ENCODE measurements around the gene AFMID. TPM values are rescaled to one million over a fixed set of nuclear protein-coding genes. Genes with fewer than 3 reads are reported as not detected.

Gene AFMID
- total RNA-seq (2011; cell fraction: chromatin; rRNA removed; ENCODE audit: low replicate concordance), result 125 and 253 TPM in 2 replicates
- total RNA-seq (2011; cell fraction: nucleolus; rRNA removed), result 134 and 153 TPM in 2 replicates
- 139 and 167 TPM in 2 replicates for total RNA-seq (2011; cell fraction: nucleoplasm; rRNA removed)
- total RNA-seq (2014; rRNA removed) (68.1 and 101 TPM in 2 replicates), total RNA-seq (2014; rRNA removed; fragmentation: Illumina TruSeq; extraction: Trizol) (63.4 and 70.4 TPM in 2 replicates), total RNA-seq (2015; rRNA removed; fragmentation: Illumina TruSeq; extraction: Trizol) (61.8 and 62.1 TPM in 2 replicates), total RNA-seq (2021) (67.3 and 74.0 TPM in 2 replicates), polyA plus RNA-seq (2011; rRNA removed) (73.8 and 74.4 TPM in 2 replicates), polyA plus RNA-seq (2014; fragmentation: Illumina TruSeq; extraction: Trizol) (119 and 133 TPM in 2 replicates), polyA plus RNA-seq (2014; fragmentation: Nextera tagmentation; extraction: Ambion mirVana) (100 to 1,000 TPM in 1 of 2 experiments, 10 to 100 TPM in 1; 80.3 to 188 TPM), polyA plus RNA-seq (2014; rRNA removed) (95.7 and 110 TPM in 2 replicates), polyA minus RNA-seq (2011; rRNA and poly(A)+ RNA removed) (81.4 and 85.1 TPM in 2 replicates), Bru-seq, nascent RNA (percentile 75 among the genes with signal in this experiment), BruChase-seq, experiment 1, labeled RNA remaining after a 2-hour chase (percentile 68 among the genes with signal in this experiment), BruChase-seq, experiment 2, labeled RNA remaining after a 6-hour chase (percentile 66 among the genes with signal in this experiment)
- polyA plus RNA-seq (2011; cell fraction: cytosol; rRNA removed), result 85.6 and 94.0 TPM in 2 replicates
- polyA plus RNA-seq (2011; cell fraction: nucleus; rRNA removed), result 83.1 and 130 TPM in 2 replicates
- polyA plus RNA-seq (2012), result 61.5 and 73.9 TPM in 2 replicates
- 32.2 and 35.0 TPM in 2 replicates for polyA minus RNA-seq (2011; cell fraction: cytosol; rRNA and poly(A)+ RNA removed)
- 27.0 and 36.4 TPM in 2 replicates for polyA minus RNA-seq (2011; cell fraction: nucleus; rRNA and poly(A)+ RNA removed)
- long read RNA-seq, experiment 1, partial matches to known transcripts, result 24 of 69 reads
- long read RNA-seq, experiment 1, other reads (novel, unspliced or antisense), result 39 of 69 reads
- long read RNA-seq, experiment 2, partial matches to known transcripts, result 25 of 38 reads
- long read RNA-seq, experiment 2, other reads (novel, unspliced or antisense), result 11 of 38 reads
- long read RNA-seq, experiment 3, partial matches to known transcripts, result 0 of 29 reads
- long read RNA-seq, experiment 3, other reads (novel, unspliced or antisense), result 28 of 29 reads

- DNase-seq (ENCODE audit: extremely low read depth in 1 of 4, low spot score in 3 of 4) (peak; percentile 98 to 99 (median 98)), ATAC-seq (peak; percentile 94), FAIRE-seq (peak; percentile 96)
- peak within 1 kb of the TSS; percentile 86 for H3K4me3 ChIP-seq
- H3K4me1 ChIP-seq (replicated peaks in 1 of 2; ENCODE audit: control insufficient read depth in 2 of 2, insufficient read depth in 2 of 2, low read length in 2 of 2), result peaks cover 22 to 54% of the 10 kb centered on the region in 2 experiments
- POLR2A ChIA-PET, result interaction anchor here (0.5 to 3.9 kb wide), 24 partner anchors 9 to 384 kb away, joined by 3 to 29 read pairs (median 4); partner anchors contain the start of gene TMC6
- H2AFZ ChIP-seq (ENCODE audit: low read depth, low read length), result peak within 1 kb of the TSS; percentile 86
- intact Hi-C loops (cut with micrococcal nuclease), result loop anchor here (1.0 to 5.0 kb wide), 3 partner anchors 50 to 168 kb away; no protein-coding TSS in a partner anchor
- no TSS peak for BruUV-seq (replicated peaks)
- peaks cover 84% of the 10 kb centered on the region for H3K79me2 ChIP-seq (ENCODE audit: control insufficient read depth, insufficient read depth, low read length)
- WGBS (ENCODE audit: insufficient coverage, low coverage, missing lambda C conversion rate), result under 1% methylated on average over 38 of the region's 57 CpGs
- H3K27ac ChIP-seq (ENCODE audit: extremely low read depth, low read depth, low read length), result peak within 1 kb of the TSS; percentile 89
- no peaks in the 10 kb centered on the region for H3K9me3 ChIP-seq (replicated peaks; ENCODE audit: control insufficient read depth, insufficient read depth, low read depth, low read length)
- H3K27me3 ChIP-seq (ENCODE audit: control insufficient read depth in 2 of 2, insufficient read depth in 2 of 2, low read length in 2 of 2), result no peaks in the 10 kb centered on the region
- H3K9me1 ChIP-seq (ENCODE audit: control insufficient read depth, insufficient read depth, low read length), result no peaks in the 10 kb centered on the region
- H3K4me2 ChIP-seq (ENCODE audit: insufficient read depth, low read length), result peak within 1 kb of the TSS; percentile 99
- in situ Hi-C loops (cut with MboI), result no loop called here
- CTCF ChIA-PET (ENCODE audit: low intra/inter-chr PET ratio), result interaction anchor here (0.6 to 0.9 kb wide), 4 partner anchors 64 to 305 kb away, joined by 3 to 4 read pairs (median 4); no protein-coding TSS in a partner anchor
- H4K20me1 ChIP-seq (replicated peaks; ENCODE audit: control insufficient read depth, insufficient read depth, low read length), result peaks cover 14% of the 10 kb centered on the region
- H3K36me3 ChIP-seq (ENCODE audit: control insufficient read depth, insufficient read depth, low read length), result peaks cover 66% of the 10 kb centered on the region; the same call in 2 of the 3 replicates
- peak within 1 kb of the TSS; percentile 93 to 99 for H3K9ac ChIP-seq (ENCODE audit: insufficient read depth in 1 of 2, low read depth in 2 of 2, low read length in 2 of 2)
- TF ChIP-seq STAT6 (CRISPR knock-in tag; IDR thresholded peaks at IDR 0.05), result no peak
- no peak for TF ChIP-seq ZBTB17 (CRISPR knock-in tag; IDR thresholded peaks at IDR 0.05)
- TF ChIP-seq ZBTB9 (CRISPR knock-in tag; IDR thresholded peaks at IDR 0.05), result no peak
- no peak for TF ChIP-seq DMBX1 (CRISPR knock-in tag; IDR thresholded peaks at IDR 0.05; ENCODE audit: borderline replicate concordance)
- no peak for TF ChIP-seq SLC30A9 (CRISPR knock-in tag; IDR thresholded peaks at IDR 0.05)
- no peak for TF ChIP-seq ELF2 (CRISPR knock-in tag; IDR thresholded peaks at IDR 0.05)
- no peak for TF ChIP-seq ZNF146 (CRISPR knock-in tag; IDR thresholded peaks at IDR 0.05; ENCODE audit: unreplicated experiment)
- TF ChIP-seq C11orf30 (IDR thresholded peaks at IDR 0.05; ENCODE audit: low read depth), result peak; percentile 70; the same call in 1 of the 2 replicates
- peak; percentile 81 for TF ChIP-seq EGR1 (conservative IDR thresholded peaks at IDR 0.05)
- no peak for TF ChIP-seq RBM14 (IDR thresholded peaks at IDR 0.05; ENCODE audit: borderline replicate concordance, insufficient read depth, low read depth, low read length)
- peak in 1 of 2 experiments; percentile 34; a peak in 1 of 3 replicates for TF ChIP-seq CBX3 (IDR thresholded peaks at IDR 0.05; ENCODE audit: borderline replicate concordance in 1 of 2, low read length in 2 of 2)
These were observed at the start of gene AFMID, which contains the start of gene TK1 for GRCh38 chr17:78186692-78187595. AFMID (plus strand) TSS chr17:78187362; CDS start chr17:78187371, 9 bp downstream. TK1 (minus strand) TSS chr17:78187052; CDS start chr17:78186994, 58 bp downstream.
